Endothelial cell of umbilical vein (primary cell): Measurements from ENCODE around the gene TNP1.

ENCODE experiments used
- CTCF ChIP-seq, 2 donors: IDR thresholded peaks; 1 replicate in 1 of 2; 2 replicates in 1 of 2; pipeline ENCODE4 v1.5.1; 2011; ENCODE audit warnings: low read length in 2 of 2, mild to moderate bottlenecking in 2 of 2, moderate library complexity in 2 of 2, control low read depth in 1 of 2, inconsistent platforms in 1 of 2, low read depth in 1 of 2; ENCODE audit not compliant: insufficient read depth in 1 of 2; ENCODE audit errors: extremely low read depth in 1 of 2
- EZH2 ChIP-seq: IDR thresholded peaks from 2 replicates; pipeline ENCODE4 v1.6.1; 2012; ENCODE audit warnings: borderline replicate concordance, low read depth, mild to moderate bottlenecking, moderate library complexity, low read length, inconsistent platforms; ENCODE audit not compliant: severe bottlenecking
- JUN ChIP-seq: IDR thresholded peaks from 2 replicates; pipeline ENCODE4 v1.6.1; 2011; ENCODE audit warnings: borderline replicate concordance, low read depth; ENCODE audit not compliant: insufficient read length, insufficient read depth
- MYC ChIP-seq: IDR thresholded peaks from one replicate; pipeline ENCODE4 v1.6.1; 2011; ENCODE audit warnings: mild to moderate bottlenecking, low read depth, low read length
- POLR2A ChIP-seq: IDR thresholded peaks from 2 replicates; pipeline ENCODE4 v1.6.1; 2012; ENCODE audit warnings: low read depth, mild to moderate bottlenecking, control low read depth, low read length
- POLR2AphosphoS5 ChIP-seq: IDR thresholded peaks from 2 replicates; pipeline ENCODE4 v1.6.1; 2012; ENCODE audit warnings: low read depth, mild to moderate bottlenecking, control low read depth, low read length, moderate library complexity; ENCODE audit not compliant: insufficient read depth
- TF ChIP-seq, protein P1 (sequence below): IDR thresholded peaks from 2 replicates; pipeline ENCODE4 v1.6.1; 2011; ENCODE audit not compliant: insufficient read depth, insufficient read length

- TF ChIP-seq POLR2A, result no peak
- no peak for TF ChIP-seq CTCF (IDR thresholded peaks at IDR 0.05; ENCODE audit: extremely low read depth in 1 of 2, insufficient read depth in 1 of 2, low read depth in 1 of 2, low read length in 2 of 2)
- TF ChIP-seq, protein P1, sequence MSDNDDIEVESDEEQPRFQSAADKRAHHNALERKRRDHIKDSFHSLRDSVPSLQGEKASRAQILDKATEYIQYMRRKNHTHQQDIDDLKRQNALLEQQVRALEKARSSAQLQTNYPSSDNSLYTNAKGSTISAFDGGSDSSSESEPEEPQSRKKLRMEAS, result no peak
- TF ChIP-seq POLR2AphosphoS5, result no peak
- no peak for TF ChIP-seq JUN
- TF ChIP-seq EZH2, result no peak
- no peak for TF ChIP-seq MYC
These were observed 20.2 kb downstream of the TNP1 start for GRCh38 chr2:216839688-216840087.
